ENCODE measurements around the gene RXRA. TPM values are rescaled to one million over a fixed set of nuclear protein-coding genes. Genes with fewer than 3 reads are reported as not detected.

RXRA gene
- total and polyA plus RNA-seq, 2 of the 13 experiments (the other 11 are each of a cell fraction or from before 2014, with no cell fraction given), result 18.9 to 29.2 TPM

- TF ChIP-seq PAXIP1 (CRISPR knock-in tag; conservative IDR thresholded peaks at IDR 0.05) (peak; percentile 34), LBX2 (CRISPR knock-in tag; IDR thresholded peaks at IDR 0.05; ENCODE audit: borderline replicate concordance) (no peak), MIER2 (CRISPR knock-in tag; IDR thresholded peaks at IDR 0.05) (no peak), ZNF205 (CRISPR knock-in tag; IDR thresholded peaks at IDR 0.05) (no peak), MTERF4 (CRISPR knock-in tag; IDR thresholded peaks at IDR 0.05) (peak; percentile 77; the same call in 1 of the 2 replicates), RAD51 (IDR thresholded peaks at IDR 0.05; ENCODE audit: borderline replicate concordance) (no peak), SP4 (CRISPR knock-in tag; IDR thresholded peaks at IDR 0.05) (peak; percentile 6; the same call in 1 of the 2 replicates), ZNF777 (CRISPR knock-in tag; IDR thresholded peaks at IDR 0.05) (no peak), ZNF33B (CRISPR knock-in tag; IDR thresholded peaks at IDR 0.05) (no peak), NCOR1 (IDR thresholded peaks at IDR 0.05; ENCODE audit: borderline replicate concordance, low read length) (peak; percentile 9; the same call in 1 of the 2 replicates), ZNF563 (CRISPR knock-in tag; IDR thresholded peaks at IDR 0.05) (peak; percentile 49; the same call in 1 of the 2 replicates), CHD2 (IDR thresholded peaks at IDR 0.05; ENCODE audit: low read depth, low read length) (no peak), ZFP91 (CRISPR knock-in tag; IDR thresholded peaks at IDR 0.05; ENCODE audit: borderline replicate concordance) (0 out of 2 replicates have a peak, but pooled peaks have one; percentile 6), SETDB1 (CRISPR knock-in tag; IDR thresholded peaks at IDR 0.05; ENCODE audit: borderline replicate concordance) (no peak), ZFYVE20 (CRISPR knock-in tag; IDR thresholded peaks at IDR 0.05; ENCODE audit: borderline replicate concordance, low read depth) (no peak)
Measured at GRCh38 chr9:134336228-134336627, 10.0 kb downstream of the RXRA start (continued).
